ENCODE results near the gene SDHB. TPM values are rescaled to one million over a fixed set of nuclear protein-coding genes. Genes with fewer than 3 reads are reported as not detected.
"Not testable (repeated sequence)": the region's sequence is repeated elsewhere in the genome, so short reads cannot be mapped to it uniquely, and the experiment has no call there.

Gene SDHB
- total RNA-seq, 5 donors from 2014 or later (not counting 1 experiment from before 2014, with no cell fraction given), result 46.2 to 61.7 (median 57.6) TPM

DNA sequence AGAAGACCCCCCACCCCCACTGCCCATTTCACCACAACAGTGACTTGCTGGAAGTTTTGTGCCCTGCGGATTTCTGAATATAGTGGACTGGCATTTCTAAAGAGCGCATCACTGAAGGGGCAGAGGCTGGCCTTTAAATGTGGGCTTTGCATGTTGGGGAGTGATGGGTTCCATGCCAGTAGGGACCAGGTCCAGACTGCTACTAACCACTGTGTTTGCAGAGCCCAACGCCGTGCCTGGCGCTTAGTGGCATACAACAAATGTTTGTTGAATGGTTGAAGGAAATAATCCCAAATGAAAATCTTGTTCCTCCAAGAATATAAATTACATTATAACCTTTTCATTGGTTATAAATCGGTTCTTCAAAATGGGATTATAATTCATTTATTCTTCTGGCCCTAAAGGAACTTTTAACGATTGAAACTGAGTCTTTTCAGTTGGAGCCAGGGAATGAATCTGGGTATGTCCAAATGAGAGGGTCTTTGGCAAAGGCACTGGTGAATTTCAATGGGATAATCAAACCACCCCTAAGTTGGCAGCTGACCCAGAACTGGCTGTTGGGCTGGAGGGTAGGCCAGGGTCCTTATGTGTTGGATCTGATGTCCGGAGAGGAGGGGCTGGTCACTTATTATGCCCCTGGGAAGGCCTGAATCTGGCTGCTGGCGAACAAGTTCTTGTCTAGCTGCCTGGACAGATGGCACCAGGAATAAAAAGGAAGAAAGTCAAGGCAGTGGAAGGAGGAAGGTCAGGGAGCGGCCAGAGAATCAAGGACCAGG lies 13.8 kb upstream of the SDHB start:
- Histone ChIP-seq H3K9me3 (peaks cover 2% of the 10 kb centered on the region), H3K36me3 (ENCODE audit: control insufficient read depth in 2 of 2, extremely low read depth in 1 of 2, insufficient read depth in 1 of 2, low read length in 1 of 2) (no peaks in the 10 kb centered on the region), H3K27me3 (replicated peaks in 1 of 2; ENCODE audit: control insufficient read depth in 2 of 2, extremely low read depth in 1 of 2, insufficient read depth in 2 of 2, low read length in 1 of 2) (peaks cover 0 to 12% of the 10 kb centered on the region in 2 experiments), H3K27ac (ENCODE audit: low read length) (no peak overlapping the region), H3K4me3 (ENCODE audit: control insufficient read depth in 1 of 2, extremely low read depth in 1 of 2, low read length in 1 of 2) (no peak overlapping the region), H3K4me1 (ENCODE audit: control insufficient read depth in 1 of 2, extremely low read depth in 1 of 2, insufficient read depth in 2 of 2, low read length in 2 of 2) (no peaks in the 10 kb centered on the region)
- H3K4me1 Mint-ChIP-seq, result no peaks in the 10 kb centered on the region
- H3K27ac Mint-ChIP-seq, result no peak overlapping the region
- peaks cover 0 to 5% of the 10 kb centered on the region in 2 donors for H3K27me3 Mint-ChIP-seq
- 68% methylated on average over 5 of the region's 10 CpGs for WGBS (ENCODE audit: insufficient coverage)
- ChIA-PET POLR2A (no interaction called here), CTCF (no interaction called here)
- no peak for DNase-seq
- no peak overlapping the region for H3K4me3 Mint-ChIP-seq
- no peaks in the 10 kb centered on the region for H3K36me3 Mint-ChIP-seq
- no peaks in the 10 kb centered on the region for H3K9me3 Mint-ChIP-seq
- ATAC-seq (replicated peaks in 1 of 4), result no peak

DNA sequence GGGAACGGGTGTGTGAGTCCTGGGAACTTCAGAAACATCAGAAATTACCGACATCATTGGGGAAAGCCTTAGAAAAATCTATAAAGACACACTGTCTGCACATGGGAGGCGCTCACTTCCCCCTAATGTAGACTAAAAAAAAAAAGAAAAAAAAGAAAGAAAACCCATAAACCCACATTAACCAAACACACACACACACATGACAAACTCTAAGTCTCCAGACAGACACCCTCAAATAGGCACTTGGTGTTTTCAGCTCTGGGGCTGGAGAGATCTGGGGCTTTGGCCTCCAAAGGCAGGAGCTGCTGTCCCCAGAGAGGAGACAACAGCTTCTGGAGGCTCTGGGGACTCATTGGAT lies 13.2 kb upstream of the SDHB start:
- Mint-ChIP-seq H3K4me1 (no peaks in the 10 kb centered on the region), H3K27me3 (peaks cover 0 to 7% of the 10 kb centered on the region in 2 donors), H3K36me3 (no peaks in the 10 kb centered on the region), H3K9me3 (no peaks in the 10 kb centered on the region), H3K27ac (no peak overlapping the region), H3K4me3 (no peak overlapping the region)
- Histone ChIP-seq H3K36me3 (ENCODE audit: control insufficient read depth in 2 of 2, extremely low read depth in 1 of 2, insufficient read depth in 1 of 2, low read length in 1 of 2) (no peaks in the 10 kb centered on the region), H3K4me1 (ENCODE audit: control insufficient read depth in 1 of 2, extremely low read depth in 1 of 2, insufficient read depth in 2 of 2, low read length in 2 of 2) (no peaks in the 10 kb centered on the region), H3K27me3 (replicated peaks in 1 of 2; ENCODE audit: control insufficient read depth in 2 of 2, extremely low read depth in 1 of 2, insufficient read depth in 2 of 2, low read length in 1 of 2) (peaks cover 0 to 12% of the 10 kb centered on the region in 2 experiments), H3K4me3 (ENCODE audit: control insufficient read depth in 1 of 2, extremely low read depth in 1 of 2, low read length in 1 of 2) (no peak overlapping the region), H3K9me3 (peaks cover 2% of the 10 kb centered on the region), H3K27ac (ENCODE audit: low read length) (no peak overlapping the region)
- ChIA-PET CTCF (no interaction called here), POLR2A (no interaction called here)
- DNase-seq, result no peak
- WGBS (ENCODE audit: insufficient coverage), result no CpG with 5 or more reads among the region's 3 CpGs
- ATAC-seq (replicated peaks in 1 of 4), result no peak

DNA sequence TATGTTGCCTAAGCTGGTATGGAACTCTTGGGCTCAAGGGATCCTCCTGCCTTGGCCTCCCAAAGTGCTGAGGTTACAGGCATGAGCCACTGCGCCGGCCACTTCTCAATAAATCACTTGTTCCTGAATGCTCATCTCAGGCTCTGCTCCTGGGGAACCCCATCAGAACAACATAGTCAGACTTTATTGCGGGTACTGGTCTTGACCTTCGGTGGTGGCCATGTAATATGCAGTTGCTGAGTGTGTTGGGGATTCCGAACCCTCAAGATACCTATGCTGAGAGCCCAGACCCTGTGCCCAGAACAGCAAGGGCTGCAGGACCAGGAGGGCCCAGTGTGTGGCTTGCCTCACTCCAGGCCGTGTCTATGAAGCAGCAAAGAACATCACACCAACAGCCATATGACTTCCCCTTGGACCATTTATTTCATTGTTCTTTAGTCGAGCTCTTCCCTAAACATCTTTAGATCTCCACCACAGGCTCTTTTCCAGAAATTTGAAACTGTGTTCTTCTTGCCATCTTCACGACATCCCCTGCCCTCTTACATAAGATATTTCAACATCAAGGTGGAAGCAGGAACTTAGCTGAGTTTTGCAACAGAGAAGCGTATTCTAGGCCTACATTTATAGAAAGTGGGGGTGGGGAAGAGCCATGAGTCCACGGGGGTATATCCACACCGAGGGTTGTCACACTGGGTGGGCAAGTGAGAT lies 12.7 kb upstream of the SDHB start:
- Mint-ChIP-seq H3K27me3 (peaks cover 0 to 12% of the 10 kb centered on the region in 2 donors), H3K36me3 (no peaks in the 10 kb centered on the region), H3K27ac (no peak overlapping the region), H3K9me3 (no peaks in the 10 kb centered on the region), H3K4me3 (no peak overlapping the region), H3K4me1 (no peaks in the 10 kb centered on the region)
- peaks cover 2% of the 10 kb centered on the region for H3K9me3 ChIP-seq
- no peak for DNase-seq
- POLR2A ChIA-PET, result no interaction called here
- H3K4me1 ChIP-seq (ENCODE audit: control insufficient read depth in 1 of 2, extremely low read depth in 1 of 2, insufficient read depth in 2 of 2, low read length in 2 of 2), result no peaks in the 10 kb centered on the region
- H3K27ac ChIP-seq (ENCODE audit: low read length), result no peak overlapping the region
- H3K4me3 ChIP-seq (ENCODE audit: control insufficient read depth in 1 of 2, extremely low read depth in 1 of 2, low read length in 1 of 2), result no peak overlapping the region
- 100% methylated on average over 4 of the region's 11 CpGs for WGBS (ENCODE audit: insufficient coverage)
- H3K36me3 ChIP-seq (ENCODE audit: control insufficient read depth in 2 of 2, extremely low read depth in 1 of 2, insufficient read depth in 1 of 2, low read length in 1 of 2), result no peaks in the 10 kb centered on the region
- peaks cover 0 to 11% of the 10 kb centered on the region in 2 experiments for H3K27me3 ChIP-seq (replicated peaks in 1 of 2; ENCODE audit: control insufficient read depth in 2 of 2, extremely low read depth in 1 of 2, insufficient read depth in 2 of 2, low read length in 1 of 2)
- CTCF ChIA-PET, result no interaction called here
- no peak for ATAC-seq (replicated peaks in 1 of 4)

DNA sequence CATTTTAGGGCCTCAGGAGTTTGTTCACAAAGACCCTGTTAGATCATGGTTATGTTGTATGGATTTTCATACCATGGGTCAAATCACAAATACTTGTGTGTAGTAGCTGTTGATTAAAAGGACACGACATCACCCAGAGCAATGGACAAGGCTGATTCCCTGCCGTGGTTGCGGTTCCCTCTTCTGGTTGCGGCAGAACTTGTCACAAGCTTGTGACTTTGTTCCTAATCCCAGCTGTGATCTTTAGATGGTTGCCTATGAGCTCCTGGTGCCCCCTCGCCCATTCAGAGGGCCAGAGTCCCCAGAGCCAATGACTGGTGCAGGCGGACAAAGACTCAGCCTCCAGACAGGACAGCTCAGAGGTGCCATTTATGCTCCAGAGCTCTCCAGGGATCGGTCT lies 11.8 kb upstream of the SDHB start:
- Histone ChIP-seq H3K27me3 (replicated peaks in 1 of 2; ENCODE audit: control insufficient read depth in 2 of 2, extremely low read depth in 1 of 2, insufficient read depth in 2 of 2, low read length in 1 of 2) (peaks cover 0 to 8% of the 10 kb centered on the region in 2 experiments), H3K9me3 (peaks cover 2% of the 10 kb centered on the region), H3K4me1 (ENCODE audit: control insufficient read depth in 1 of 2, extremely low read depth in 1 of 2, insufficient read depth in 2 of 2, low read length in 2 of 2) (no peaks in the 10 kb centered on the region), H3K36me3 (ENCODE audit: control insufficient read depth in 2 of 2, extremely low read depth in 1 of 2, insufficient read depth in 1 of 2, low read length in 1 of 2) (no peaks in the 10 kb centered on the region), H3K4me3 (ENCODE audit: control insufficient read depth in 1 of 2, extremely low read depth in 1 of 2, low read length in 1 of 2) (no peak overlapping the region), H3K27ac (ENCODE audit: low read length) (no peak overlapping the region)
- no peak overlapping the region for H3K4me3 Mint-ChIP-seq
- ChIA-PET CTCF (no interaction called here), POLR2A (no interaction called here)
- ATAC-seq (replicated peaks in 1 of 4) (no peak), DNase-seq (no peak)
- 78% methylated on average over 7 of the region's 7 CpGs for WGBS (ENCODE audit: insufficient coverage)
- H3K9me3 Mint-ChIP-seq, result no peaks in the 10 kb centered on the region
- no peak overlapping the region for H3K27ac Mint-ChIP-seq
- no peaks in the 10 kb centered on the region for H3K4me1 Mint-ChIP-seq
- no peaks in the 10 kb centered on the region for H3K36me3 Mint-ChIP-seq
- peaks cover 0 to 14% of the 10 kb centered on the region in 2 donors for H3K27me3 Mint-ChIP-seq

DNA sequence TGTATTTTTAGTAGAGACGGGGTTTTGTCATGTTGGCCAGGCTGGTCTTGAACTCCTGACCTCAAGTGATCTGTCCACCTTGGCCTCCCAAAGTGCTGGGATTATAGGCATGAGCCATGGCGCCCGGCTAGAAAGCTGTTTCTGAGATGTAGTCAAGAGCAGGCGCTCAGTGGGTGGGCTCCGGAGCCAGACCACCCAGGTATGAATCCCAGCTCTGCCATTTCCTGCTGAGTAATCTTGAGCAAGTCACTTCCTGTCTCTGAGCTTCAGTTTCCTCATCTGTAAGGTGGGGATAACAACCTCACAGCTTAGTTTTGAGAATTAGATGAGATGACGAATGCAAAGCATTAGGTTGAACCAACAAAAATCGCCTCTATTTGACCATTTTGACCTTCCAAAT lies 8.9 kb upstream of the SDHB start:
- H3K27ac ChIP-seq (ENCODE audit: low read length); H3K4me3 Mint-ChIP-seq; H3K27ac Mint-ChIP-seq; H3K4me3 ChIP-seq (ENCODE audit: control insufficient read depth in 1 of 2, extremely low read depth in 1 of 2, low read length in 1 of 2); H3K9me3 ChIP-seq; H3K4me1 ChIP-seq (ENCODE audit: control insufficient read depth in 1 of 2, extremely low read depth in 1 of 2, insufficient read depth in 2 of 2, low read length in 2 of 2); POLR2A ChIA-PET; H3K36me3 ChIP-seq (ENCODE audit: control insufficient read depth in 2 of 2, extremely low read depth in 1 of 2, insufficient read depth in 1 of 2, low read length in 1 of 2); H3K4me1 Mint-ChIP-seq; ATAC-seq (replicated peaks in 1 of 4); H3K9me3 Mint-ChIP-seq; DNase-seq; H3K36me3 Mint-ChIP-seq: not testable (repeated sequence)
- peaks cover 3 to 16% of the 10 kb centered on the region in 2 donors for H3K27me3 Mint-ChIP-seq
- WGBS (ENCODE audit: insufficient coverage), result 59% methylated on average over 5 of the region's 7 CpGs
- peaks cover 2 to 14% of the 10 kb centered on the region in 2 experiments for H3K27me3 ChIP-seq (replicated peaks in 1 of 2; ENCODE audit: control insufficient read depth in 2 of 2, extremely low read depth in 1 of 2, insufficient read depth in 2 of 2, low read length in 1 of 2)
- CTCF ChIA-PET, result interaction anchor here (0.6 kb wide), 2 partner anchors 17 to 274 kb away, joined by 3 to 5 read pairs; no protein-coding TSS in a partner anchor

DNA sequence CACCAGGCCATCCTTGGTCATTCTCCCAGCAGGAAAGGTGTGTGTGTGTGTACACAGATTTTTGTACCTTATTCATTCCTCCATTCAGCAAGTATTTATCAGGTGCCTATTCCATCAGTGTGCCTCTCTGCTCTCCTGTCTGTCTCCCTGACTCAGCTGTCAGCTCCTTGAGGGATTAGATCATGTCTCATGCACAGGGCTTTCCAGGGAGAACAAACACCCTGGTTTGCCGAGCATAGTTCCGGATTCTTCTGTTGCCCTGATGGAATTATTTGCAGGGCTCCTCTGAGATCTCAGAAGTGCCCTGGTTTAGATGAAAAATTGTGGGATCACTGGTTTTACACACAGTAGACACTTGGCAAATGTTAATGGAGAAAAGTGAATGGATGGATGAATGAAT lies 8.1 kb upstream of the SDHB start:
- no peak for ATAC-seq (replicated peaks in 1 of 4)
- Mint-ChIP-seq H3K27ac (no peak overlapping the region), H3K4me1 (no peaks in the 10 kb centered on the region), H3K4me3 (no peak overlapping the region), H3K27me3 (peaks cover 3 to 16% of the 10 kb centered on the region in 2 donors), H3K36me3 (no peaks in the 10 kb centered on the region), H3K9me3 (no peaks in the 10 kb centered on the region)
- CTCF ChIA-PET, result no interaction called here
- H3K4me3 ChIP-seq (ENCODE audit: control insufficient read depth in 1 of 2, extremely low read depth in 1 of 2, low read length in 1 of 2), result no peak overlapping the region
- H3K4me1 ChIP-seq (ENCODE audit: control insufficient read depth in 1 of 2, extremely low read depth in 1 of 2, insufficient read depth in 2 of 2, low read length in 2 of 2), result no peaks in the 10 kb centered on the region
- WGBS (ENCODE audit: insufficient coverage), result 100% methylated on average over 2 of the region's 2 CpGs
- POLR2A ChIA-PET, result no interaction called here
- H3K9me3 ChIP-seq, result peaks cover 2% of the 10 kb centered on the region
- H3K27me3 ChIP-seq (replicated peaks in 1 of 2; ENCODE audit: control insufficient read depth in 2 of 2, extremely low read depth in 1 of 2, insufficient read depth in 2 of 2, low read length in 1 of 2), result peaks cover 2 to 14% of the 10 kb centered on the region in 2 experiments
- no peak overlapping the region for H3K27ac ChIP-seq (ENCODE audit: low read length)
- no peaks in the 10 kb centered on the region for H3K36me3 ChIP-seq (ENCODE audit: control insufficient read depth in 2 of 2, extremely low read depth in 1 of 2, insufficient read depth in 1 of 2, low read length in 1 of 2)
- DNase-seq, result no peak

All from T-cell (primary cell).